Measurements from ENCODE around the gene FGF4.

GRCh38 chr11:69810289-69811118, 35.4 kb upstream of the FGF4 start:
- TF ChIP-seq POLR2A (IDR thresholded peaks at IDR 0.05; ENCODE audit: low read length) (no peak), GATA1 (IDR thresholded peaks at IDR 0.05; ENCODE audit: low read depth, low read length) (no peak)

Data from erythroblast (primary cell).